NCI-H1436 treated with DMSO at 0.1 percent for 48 hours (cell line): ENCODE results near the gene GPAT3.
A peak's percentile ranks its signal among the peaks of the same experiment; 100 is the strongest.
"Not testable (repeated sequence)": the region's sequence is repeated elsewhere in the genome, so short reads cannot be mapped to it uniquely, and the experiment has no call there.

Experiments
- DNase-seq: peaks from one replicate; lab custom pipeline; 2025; lab: John Stamatoyannopoulos, UW

GPAT3 gene

GRCh38 chr4:83552083-83552482 is 16.2 kb downstream of the GPAT3 start:
- DNase-seq: peak; percentile 40

GRCh38 chr4:83552924-83553323 is 17.0 kb downstream of the GPAT3 start:
- no peak for DNase-seq

DNA sequence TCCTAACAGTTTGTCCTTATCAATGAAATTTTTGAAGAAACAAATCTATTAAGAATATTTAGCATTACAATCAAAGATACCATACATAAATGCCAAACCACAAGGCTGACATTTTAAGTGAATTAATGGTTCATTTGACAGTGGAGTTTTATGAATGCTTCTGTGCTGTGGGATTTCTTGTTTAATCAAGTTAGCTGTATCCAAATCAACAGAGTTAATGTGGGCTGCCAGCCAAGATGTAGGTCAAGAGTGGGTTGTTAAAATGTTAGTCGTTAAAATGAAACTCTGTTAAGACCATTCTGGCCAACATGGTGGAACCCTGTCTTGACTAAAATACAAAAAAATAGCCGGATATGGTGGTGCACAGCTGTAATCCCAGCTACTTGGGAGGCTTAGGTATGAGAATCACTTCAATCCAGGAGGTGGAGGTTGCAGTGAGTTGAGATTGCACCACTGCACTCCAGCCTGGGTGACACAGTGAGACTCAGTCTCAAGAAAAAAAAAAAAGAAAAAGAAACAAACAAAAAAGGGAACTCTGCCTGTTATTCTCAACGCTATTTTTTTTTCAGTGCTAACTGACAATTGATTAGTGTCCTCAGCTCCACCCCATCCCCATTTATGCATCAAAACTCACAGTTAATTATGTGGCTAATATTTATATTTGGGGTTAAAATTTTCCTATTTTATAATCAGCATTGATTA is 20.2 kb downstream of the GPAT3 start:
- no peak for DNase-seq

- no peak for DNase-seq
Measured at GRCh38 chr4:83556816-83557215, 20.9 kb downstream of the GPAT3 start.

DNA sequence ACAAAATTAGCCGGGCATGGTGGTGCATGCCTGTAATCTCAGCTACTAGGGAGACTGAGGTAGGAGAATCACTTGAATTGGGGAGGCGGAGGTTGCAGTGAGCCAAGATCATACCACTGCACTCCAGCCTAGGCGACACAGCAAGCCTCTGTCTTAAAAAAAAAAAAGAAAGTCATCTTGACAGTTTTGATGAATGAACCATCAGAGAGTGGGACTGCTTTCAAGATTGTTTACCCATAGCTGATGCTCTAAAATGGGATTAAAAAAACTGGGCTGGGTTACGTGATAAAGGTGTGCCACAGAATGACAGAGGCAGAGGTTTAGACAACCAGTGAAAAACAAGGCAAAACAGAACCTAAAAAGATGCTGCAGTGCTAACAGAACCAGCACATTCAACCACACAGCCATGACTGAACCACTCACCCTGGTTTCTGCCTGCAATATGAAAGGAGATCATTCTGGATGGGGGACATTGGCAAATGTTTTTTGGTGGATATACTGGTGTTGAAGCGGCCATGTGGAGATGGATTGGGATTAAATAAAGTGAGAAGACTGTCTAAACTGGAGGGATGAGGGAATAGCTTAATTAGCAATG is 22.2 kb downstream of the GPAT3 start:
- no peak for DNase-seq

DNA sequence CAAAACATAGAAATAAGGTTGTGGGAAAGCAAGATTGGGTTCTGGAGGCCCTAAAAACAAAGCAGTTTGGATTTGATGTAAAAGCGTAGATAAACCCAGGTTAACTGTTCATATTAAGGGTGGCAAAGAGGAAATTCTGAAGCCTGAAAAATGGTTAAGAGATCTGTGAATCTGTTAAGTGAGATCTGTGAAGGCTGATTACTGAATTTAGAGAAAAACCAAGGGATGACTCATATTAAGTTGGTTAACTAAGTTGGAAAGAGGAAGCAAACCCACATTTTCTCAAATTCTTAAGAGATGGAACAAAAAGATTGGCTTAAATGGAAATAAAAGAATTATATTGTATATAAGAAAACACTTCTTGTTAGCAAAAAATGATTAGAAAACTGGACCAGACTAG is 22.8 kb downstream of the GPAT3 start:
- no peak for DNase-seq

DNA sequence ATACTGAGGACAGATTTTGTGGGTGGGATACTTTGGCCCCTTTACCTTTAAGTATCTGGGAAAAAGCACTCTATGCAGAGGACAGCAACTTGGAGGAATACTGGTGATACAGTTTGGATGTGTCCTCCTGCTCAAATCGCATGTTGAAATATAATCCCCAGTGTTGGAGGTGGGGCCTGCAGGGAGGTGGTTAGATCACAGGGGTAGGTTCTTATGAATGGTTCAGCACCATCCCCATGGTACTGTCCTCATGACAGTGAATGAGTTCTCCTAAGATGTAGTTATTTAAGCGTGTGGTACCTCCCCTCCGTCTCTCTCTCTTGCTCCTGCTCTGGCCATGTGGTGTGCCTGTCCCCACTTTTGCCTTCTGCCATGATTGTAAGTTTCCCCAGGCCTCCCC is 24.6 kb downstream of the GPAT3 start:
- DNase-seq: no peak

- DNase-seq: no peak
Measured at GRCh38 chr4:83561381-83561780, 25.5 kb downstream of the GPAT3 start.

- no peak for DNase-seq
Measured at GRCh38 chr4:83563998-83564397, 28.1 kb downstream of the GPAT3 start.

DNA sequence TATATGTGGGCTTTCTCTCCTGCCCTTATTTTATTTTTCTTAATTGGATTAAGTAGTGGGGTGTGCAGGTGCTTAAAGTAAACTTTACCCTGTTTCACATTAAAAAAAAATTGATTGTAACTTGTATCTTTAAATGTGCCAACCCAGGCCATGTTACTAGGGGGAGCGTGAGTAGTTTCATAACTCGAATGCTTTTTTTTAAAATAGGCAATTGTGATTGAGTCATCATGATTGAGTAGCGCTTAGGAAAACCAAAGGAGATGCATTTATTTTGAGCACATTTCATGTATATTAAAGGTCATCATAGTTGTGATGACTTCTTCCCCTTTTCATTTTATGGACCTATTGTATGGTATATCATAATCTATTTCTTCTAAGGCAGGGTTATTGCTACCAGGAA is 32.2 kb downstream of the GPAT3 start:
- no peak for DNase-seq

DNA sequence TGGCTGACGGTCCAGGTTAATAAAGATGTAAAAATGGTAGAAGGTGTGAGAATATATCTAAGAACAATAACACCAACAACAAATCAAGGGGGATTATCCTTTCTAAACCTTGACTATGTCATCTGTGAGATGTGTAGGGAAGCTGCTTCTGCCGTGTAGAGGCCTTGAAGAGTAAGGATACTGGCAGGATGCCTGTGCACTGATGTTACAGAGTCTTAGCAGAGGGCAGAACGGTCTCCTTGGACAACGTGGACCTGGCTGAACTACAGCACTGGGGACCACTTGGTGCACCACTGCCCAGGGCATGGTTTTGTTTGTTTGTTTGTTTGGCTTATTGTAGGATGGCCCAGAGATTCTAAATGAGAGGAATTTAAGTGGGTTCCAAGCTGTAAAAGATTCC is 33.5 kb downstream of the GPAT3 start:
- no peak for DNase-seq

DNA sequence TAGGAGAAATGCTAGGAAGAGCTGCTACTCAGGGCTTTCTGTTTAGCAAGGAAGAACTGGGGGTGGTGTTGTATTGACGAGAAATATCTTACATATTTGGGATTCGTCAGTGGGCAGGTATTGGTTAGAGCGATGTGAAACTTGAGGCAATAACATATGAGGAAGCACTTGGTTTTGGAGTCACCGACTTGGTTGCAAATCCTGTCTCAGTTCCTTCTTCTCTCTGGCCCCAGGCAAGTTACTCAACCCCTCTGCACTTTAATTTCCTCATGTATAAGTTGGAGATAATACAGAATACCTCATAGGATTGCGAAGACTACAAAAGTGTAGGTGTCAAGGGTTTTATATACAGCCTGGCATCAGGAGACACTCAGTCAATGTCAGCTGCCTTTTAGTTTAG is 34.1 kb downstream of the GPAT3 start:
- no peak for DNase-seq

- no peak for DNase-seq
Measured at GRCh38 chr4:83572848-83573247, 36.9 kb downstream of the GPAT3 start.

GRCh38 chr4:83574247-83574646 is 38.3 kb downstream of the GPAT3 start:
- no peak for DNase-seq

- DNase-seq: not testable (repeated sequence)
Measured at GRCh38 chr4:83576237-83576636, 40.3 kb downstream of the GPAT3 start.

DNA sequence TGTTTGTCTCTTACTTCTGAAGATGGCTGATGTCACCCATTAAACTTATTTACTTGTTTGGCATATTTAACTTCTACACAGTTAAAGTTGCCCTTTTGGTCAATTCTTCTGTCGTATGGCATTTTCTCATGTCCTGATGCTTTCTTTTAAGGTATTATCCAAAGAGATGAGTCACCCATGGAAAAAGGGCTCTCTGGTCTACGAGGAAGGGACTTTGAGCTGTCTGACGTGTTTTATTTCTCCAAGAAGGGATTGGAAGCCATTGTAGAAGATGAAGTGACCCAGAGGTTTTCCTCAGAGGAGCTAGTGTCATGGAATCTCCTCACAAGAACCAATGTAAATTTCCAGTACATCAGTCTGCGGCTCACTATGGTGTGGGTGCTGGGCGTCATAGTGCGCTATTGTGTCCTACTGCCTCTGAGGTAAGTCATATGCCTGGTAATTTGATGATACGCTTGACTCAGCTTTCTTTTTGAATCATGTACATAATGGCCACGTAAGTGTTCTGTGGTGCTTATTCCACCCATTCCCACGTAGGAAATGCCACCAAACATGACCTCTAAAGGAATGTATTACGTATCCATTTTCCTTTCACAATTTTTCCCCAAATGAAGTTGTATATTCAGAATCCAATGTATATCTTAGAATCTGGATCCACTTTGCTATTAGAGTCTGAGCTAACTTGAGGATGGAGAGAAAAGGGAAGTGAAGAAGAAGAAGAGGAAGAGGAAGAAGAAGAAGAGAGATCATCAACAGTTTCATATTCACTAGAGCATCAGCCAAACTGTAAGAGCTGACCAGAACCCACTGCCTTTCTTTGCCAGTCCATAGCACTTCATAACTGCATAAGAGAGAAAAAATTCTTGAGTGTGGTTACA is 45.7 kb downstream of the GPAT3 start:
- no peak for DNase-seq

DNA sequence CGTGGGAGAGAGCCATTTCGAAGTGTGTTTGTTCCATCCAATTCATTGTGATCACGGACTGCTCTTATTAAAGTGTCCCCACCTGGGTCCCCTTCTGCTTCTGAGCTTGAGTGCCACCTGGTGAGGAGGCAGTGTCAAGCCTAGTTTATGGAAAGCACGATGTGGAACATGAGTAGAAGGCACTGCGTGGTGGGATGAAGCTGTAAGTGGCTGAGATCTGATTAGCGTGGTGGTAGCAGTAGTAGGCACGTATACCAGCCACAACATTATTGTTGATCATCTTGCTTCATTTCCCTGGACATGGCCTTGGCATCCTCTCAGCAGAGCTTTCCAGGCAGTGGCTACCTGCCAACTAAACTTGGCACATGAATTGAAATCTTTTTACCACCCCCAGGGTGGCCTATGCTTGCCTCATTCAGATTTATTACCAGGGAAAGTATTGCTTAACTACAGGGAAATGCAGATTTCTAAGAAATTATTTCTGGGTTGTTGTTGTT is 46.4 kb downstream of the GPAT3 start:
- peak; percentile 3 for DNase-seq

DNA sequence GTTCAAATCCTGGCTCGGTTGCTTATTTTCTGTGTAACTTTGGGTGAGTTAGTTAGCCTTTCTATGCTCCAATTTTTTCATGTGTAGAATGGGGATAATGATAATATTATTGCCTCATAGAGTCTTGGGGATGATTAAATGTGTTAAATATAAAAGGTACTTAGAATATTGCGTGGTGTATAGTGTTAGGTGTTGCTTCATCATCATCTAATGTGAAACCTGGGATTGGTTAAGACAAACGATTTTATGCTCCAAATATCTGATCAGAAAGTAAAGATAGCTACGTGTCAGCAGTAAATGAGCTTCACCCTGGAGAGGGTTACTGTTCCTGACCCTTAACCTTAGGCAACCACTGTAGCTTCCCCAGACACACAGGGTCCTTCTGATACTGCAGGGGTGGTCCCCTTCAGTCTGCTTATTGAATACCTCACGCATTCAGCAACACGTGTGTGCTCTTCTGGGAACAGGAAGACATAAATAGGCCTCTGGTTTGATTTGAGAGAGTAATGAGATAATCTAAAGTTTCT is 50.1 kb downstream of the GPAT3 start:
- DNase-seq: no peak

DNA sequence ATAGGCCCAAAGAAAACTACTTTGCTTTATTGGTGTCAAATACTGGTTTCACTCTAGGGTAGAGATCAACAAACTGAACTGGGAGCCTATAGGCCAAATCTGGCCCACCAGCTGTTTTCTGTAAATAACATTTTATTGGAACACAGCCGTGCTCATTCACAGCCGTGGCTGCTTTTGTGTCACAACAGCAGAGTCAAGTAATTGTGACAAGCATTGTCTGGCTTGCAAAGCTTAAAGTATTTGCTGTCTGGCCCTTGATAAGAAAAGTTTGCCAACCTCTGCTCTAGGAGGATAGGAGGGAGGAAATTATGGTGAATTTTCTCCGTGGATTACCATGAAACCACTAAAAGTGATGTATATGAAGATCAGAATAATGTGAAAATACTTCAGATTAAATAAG is 53.4 kb downstream of the GPAT3 start:
- no peak for DNase-seq

- DNase-seq: no peak
Measured at GRCh38 chr4:83591056-83591455, 55.1 kb downstream of the GPAT3 start.

GRCh38 chr4:83591730-83592129 is 55.8 kb downstream of the GPAT3 start:
- no peak for DNase-seq

GRCh38 chr4:83599183-83599582 is 63.3 kb downstream of the GPAT3 start:
- no peak for DNase-seq

GRCh38 chr4:83603129-83603528 is 67.2 kb downstream of the GPAT3 start:
- DNase-seq: no peak
